D721Med (cell line): ENCODE measurements around the gene NFIC.

Experiments used
- DNase-seq: peaks from one replicate; pipeline ENCODE4 v3.0.0; 2011; ENCODE audit warnings: low spot score; ENCODE audit not compliant: insufficient read length
- FAIRE-seq: peaks from 2 replicates; lab custom pipeline; 2011; peaks lifted over from hg19 to GRCh38; lab: Jason Lieb, UNC
- CTCF ChIP-seq: IDR thresholded peaks from 2 replicates; pipeline ENCODE4 v1.5.1; 2012; ENCODE audit warnings: mild to moderate bottlenecking, control low read depth; ENCODE audit not compliant: insufficient read depth; ENCODE audit errors: missing control alignments

NFIC gene

DNA sequence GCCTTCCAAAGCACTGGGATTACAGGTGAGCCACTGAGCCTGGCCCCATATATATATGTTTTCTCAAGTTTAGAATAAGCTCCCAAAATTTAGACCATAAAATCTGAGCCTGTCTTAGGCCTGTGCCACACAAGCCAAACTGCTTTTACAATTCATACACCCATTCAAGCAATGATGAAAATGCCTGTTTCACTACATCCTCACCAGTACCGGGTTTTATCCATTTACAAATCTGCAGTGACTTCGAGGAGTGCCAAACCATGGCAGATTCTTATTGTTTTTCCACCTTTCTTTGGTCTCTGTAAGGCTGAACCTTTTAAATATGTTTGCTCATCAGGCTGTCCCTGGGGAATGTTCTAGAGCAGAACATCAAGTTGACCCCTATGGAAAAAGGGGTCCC lies 9.6 kb upstream of the NFIC start:
- TF ChIP-seq CTCF = no peak
- DNase-seq = no peak
- no peak for FAIRE-seq

DNA sequence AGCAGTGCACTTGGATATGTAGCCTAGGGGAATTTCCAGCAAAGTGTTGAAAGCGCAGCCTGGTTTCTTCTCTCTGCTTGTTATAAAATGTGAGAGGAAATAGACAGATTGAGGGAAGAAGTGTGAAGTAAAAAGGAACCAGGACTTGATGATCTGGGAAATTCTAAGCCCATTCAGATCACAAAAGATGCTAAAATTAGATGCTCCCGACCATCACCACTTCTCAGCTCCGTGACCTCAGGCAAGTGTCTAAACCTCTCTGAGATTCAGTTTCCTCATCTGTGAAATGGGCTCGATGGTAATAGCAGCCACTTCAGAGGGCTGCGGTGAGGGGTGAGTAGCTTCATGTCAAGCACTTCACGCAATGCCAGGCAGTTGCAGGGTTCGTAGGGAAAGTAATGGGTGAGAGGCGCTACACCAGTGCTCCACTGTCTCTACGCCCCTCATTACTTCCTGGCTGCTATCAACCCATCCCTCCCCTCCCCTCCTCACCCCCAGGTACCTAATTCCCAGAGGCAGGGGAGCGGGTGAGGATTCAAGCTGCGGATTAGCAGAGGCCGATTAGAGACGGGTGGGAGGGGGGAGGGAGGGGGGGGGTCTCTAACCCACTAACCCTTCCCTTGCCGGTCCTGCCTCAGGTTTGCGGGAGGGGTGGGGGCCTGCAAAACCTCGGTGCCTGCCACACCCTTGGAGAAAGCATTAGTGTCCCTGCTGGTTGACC lies 9.0 kb upstream of the NFIC start:
- FAIRE-seq = no peak
- DNase-seq = peak; percentile 85
- no peak for TF ChIP-seq CTCF

DNA sequence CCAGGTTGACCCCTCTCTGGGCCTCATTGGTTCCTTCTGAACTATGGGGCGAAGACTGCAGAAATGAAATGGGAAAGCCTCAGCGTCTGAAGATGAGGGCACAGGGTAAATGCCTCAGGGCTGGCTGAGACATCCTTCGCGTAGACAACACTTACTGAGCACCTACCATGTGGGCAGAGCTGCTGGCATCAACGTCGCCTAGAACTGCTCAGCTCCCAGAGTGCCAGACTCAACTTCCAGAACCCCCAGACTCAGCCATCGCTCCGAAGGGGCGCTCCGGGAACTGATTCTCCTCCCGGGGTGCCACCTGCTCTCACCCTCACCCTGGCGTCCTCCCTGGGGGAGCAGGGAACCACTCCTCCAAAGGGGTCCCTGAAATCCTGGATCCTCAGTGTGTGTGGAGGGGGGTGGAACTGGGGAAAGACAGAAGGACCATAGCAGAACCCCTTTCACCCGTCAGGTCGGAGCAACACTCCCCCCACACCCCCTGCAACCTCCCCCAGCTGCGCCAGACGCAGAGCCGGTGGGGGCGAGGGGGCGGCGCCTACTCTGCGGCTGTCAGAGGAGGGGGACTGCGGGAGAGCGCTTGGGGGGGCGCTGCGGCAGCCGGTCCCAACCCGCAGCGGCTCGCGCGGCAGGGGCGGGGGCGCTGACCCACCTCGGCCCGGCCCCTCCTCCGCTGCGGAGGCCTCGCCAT lies 8.2 kb upstream of the NFIC start:
- no peak for DNase-seq
- no peak for TF ChIP-seq CTCF
- FAIRE-seq = no peak

DNA sequence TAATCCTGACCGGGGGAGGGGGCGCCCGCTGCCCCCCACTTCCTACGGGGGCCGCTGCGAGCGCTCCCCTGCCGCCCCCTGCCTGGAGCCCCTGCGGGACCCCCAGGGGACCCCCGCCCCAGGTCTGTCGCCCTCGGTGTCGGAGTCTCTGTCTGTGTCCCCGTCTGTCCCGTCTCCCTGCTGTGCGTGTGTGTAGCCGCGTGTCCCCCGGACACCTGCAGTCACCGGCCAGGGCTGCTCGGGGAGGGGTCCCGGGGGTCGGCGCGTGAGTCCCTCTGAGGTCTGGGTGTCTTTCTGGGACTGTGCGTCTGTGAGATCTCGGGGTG lies 7.7 kb upstream of the NFIC start:
- TF ChIP-seq CTCF = no peak
- FAIRE-seq (no peak), DNase-seq (no peak)

DNA sequence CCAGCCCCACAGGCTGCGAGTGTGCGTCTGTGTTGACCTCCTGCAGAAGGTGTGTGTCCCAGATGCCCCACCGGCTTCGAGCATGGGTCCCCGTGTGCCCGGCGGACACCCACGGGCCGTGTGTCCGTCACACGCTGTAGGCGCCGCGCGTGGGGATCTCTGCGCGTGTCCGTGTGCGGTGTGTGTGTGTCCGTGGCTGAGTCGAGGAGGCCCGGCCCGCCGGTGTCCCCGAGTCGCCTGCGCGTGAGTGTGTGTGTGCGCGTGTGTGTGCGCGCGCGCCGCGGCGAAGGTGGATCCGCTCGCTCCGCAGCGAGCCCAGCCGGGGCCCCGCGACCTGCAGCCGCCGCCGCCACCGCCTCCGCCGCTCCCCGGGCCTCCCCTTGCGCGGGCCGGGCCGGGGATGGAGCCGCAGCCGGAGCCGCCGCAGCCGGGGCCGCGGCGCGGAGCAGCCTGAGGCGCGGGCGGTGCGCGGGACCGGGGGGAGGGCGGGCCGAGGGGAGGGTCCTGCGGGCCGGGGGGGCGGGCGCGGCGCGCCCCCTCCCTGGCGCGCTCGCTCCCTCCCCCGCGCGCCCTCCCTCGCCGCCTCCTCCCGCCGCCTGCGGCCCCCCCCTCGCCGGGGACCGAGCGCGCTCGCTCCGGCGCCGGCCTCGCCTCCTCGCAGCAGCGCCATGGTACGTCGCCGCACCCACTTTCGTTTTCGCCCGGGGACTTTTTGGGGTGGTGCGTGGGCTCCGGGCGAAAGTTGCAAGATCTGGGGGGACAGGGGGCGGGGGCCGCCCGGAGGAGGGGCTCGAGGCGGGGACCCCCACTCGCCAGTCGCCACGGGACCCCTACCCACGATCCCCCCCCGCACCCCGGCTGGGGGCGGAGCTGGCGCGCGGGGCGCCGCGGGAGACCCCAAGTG lies 7.1 kb upstream of the NFIC start:
- DNase-seq = no peak
- no peak for TF ChIP-seq CTCF
- FAIRE-seq = no peak

DNA sequence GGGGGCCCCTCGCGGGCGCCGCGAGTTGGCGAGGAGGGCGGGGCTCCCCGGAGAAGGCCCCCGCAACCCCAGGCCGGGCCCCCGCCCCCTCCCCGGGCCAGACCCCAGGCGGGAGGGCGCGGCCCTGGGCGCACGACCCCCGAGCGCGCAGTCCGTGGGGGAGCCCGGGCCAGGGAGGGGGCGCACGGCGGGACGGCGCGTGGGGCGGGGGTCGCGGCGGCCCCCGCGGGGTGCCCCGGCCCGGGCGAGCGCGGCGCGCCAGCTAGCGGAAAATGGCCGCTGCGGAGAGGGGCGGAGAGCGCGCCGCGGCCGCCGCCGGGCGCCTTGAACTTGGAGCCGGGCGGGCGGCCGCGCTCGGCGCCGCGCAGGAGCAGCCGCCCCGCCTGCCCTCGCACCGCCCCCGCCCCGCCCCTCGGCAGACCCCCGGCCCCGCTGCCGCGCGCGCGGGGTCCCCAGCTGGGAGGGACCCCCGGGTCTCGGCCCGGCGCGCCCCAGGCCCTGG lies 6.4 kb upstream of the NFIC start:
- DNase-seq = no peak
- no peak for TF ChIP-seq CTCF
- no peak for FAIRE-seq
